ENCODE measurements around the gene HOXB8. TPM values are rescaled to one million over a fixed set of nuclear protein-coding genes. Genes with fewer than 3 reads are reported as not detected.

Gene HOXB8
- total RNA-seq, 2 donors from 2014 or later, result not detected

GRCh38 chr17:48630925-48631692 lies 16.0 kb upstream of the HOXB8 start:
- H3K9me3 Mint-ChIP-seq, result no peaks in the 10 kb centered on the region
- ATAC-seq (replicated peaks), result no peak
- no peak overlapping the region for H3K4me3 Mint-ChIP-seq
- no peak overlapping the region for H3K27ac Mint-ChIP-seq
- no peaks in the 10 kb centered on the region for H3K36me3 Mint-ChIP-seq (ENCODE audit: low read depth)
- H3K4me1 Mint-ChIP-seq, result peaks cover 9% of the 10 kb centered on the region
- H3K27me3 Mint-ChIP-seq, result peaks cover 76% of the 10 kb centered on the region

GRCh38 chr17:48630009-48630924 lies 15.2 kb upstream of the HOXB8 start:
- ATAC-seq (replicated peaks), result no peak
- Mint-ChIP-seq H3K27me3 (peaks cover 74% of the 10 kb centered on the region), H3K4me1 (peaks cover 9% of the 10 kb centered on the region), H3K4me3 (no peak overlapping the region), H3K27ac (no peak overlapping the region), H3K36me3 (ENCODE audit: low read depth) (no peaks in the 10 kb centered on the region), H3K9me3 (no peaks in the 10 kb centered on the region)

GRCh38 chr17:48629411-48629759 lies 14.3 kb upstream of the HOXB8 start:
- Mint-ChIP-seq H3K4me3 (no peak overlapping the region), H3K4me1 (peaks cover 9% of the 10 kb centered on the region), H3K9me3 (no peaks in the 10 kb centered on the region), H3K27ac (no peak overlapping the region), H3K27me3 (peaks cover 68% of the 10 kb centered on the region), H3K36me3 (ENCODE audit: low read depth) (no peaks in the 10 kb centered on the region)
- ATAC-seq (replicated peaks), result no peak

- no peak for ATAC-seq (replicated peaks)
- Mint-ChIP-seq H3K27me3 (peaks cover 72% of the 10 kb centered on the region), H3K27ac (no peak overlapping the region), H3K4me1 (peaks cover 9% of the 10 kb centered on the region), H3K36me3 (ENCODE audit: low read depth) (no peaks in the 10 kb centered on the region), H3K9me3 (no peaks in the 10 kb centered on the region), H3K4me3 (no peak overlapping the region)
Measured at GRCh38 chr17:48628649-48629410, 13.7 kb upstream of the HOXB8 start.

GRCh38 chr17:48627623-48628521 lies 12.8 kb upstream of the HOXB8 start:
- H3K27me3 Mint-ChIP-seq, result peaks cover 78% of the 10 kb centered on the region

GRCh38 chr17:48627118-48627597 lies 12.1 kb upstream of the HOXB8 start:
- H3K27ac Mint-ChIP-seq, result peak overlapping the region; percentile 28
- no peaks in the 10 kb centered on the region for H3K36me3 Mint-ChIP-seq (ENCODE audit: low read depth)
- peaks cover 9% of the 10 kb centered on the region for H3K4me1 Mint-ChIP-seq
- H3K27me3 Mint-ChIP-seq, result peaks cover 78% of the 10 kb centered on the region
- H3K9me3 Mint-ChIP-seq, result no peaks in the 10 kb centered on the region
- H3K4me3 Mint-ChIP-seq, result peak overlapping the region; percentile 79
- no peak for ATAC-seq (replicated peaks)

More at GRCh38 chr17:48627623-48628521, 12.8 kb upstream of the HOXB8 start:
- ATAC-seq (replicated peaks), result no peak
- no peak overlapping the region for H3K27ac Mint-ChIP-seq
- H3K9me3 Mint-ChIP-seq, result no peaks in the 10 kb centered on the region
- no peaks in the 10 kb centered on the region for H3K36me3 Mint-ChIP-seq (ENCODE audit: low read depth)
- no peak overlapping the region for H3K4me3 Mint-ChIP-seq
- peaks cover 9% of the 10 kb centered on the region for H3K4me1 Mint-ChIP-seq

- Mint-ChIP-seq H3K4me3 (peak within 1 kb of the TSS; percentile 79), H3K36me3 (ENCODE audit: low read depth) (no peaks in the 10 kb centered on the region), H3K9me3 (no peaks in the 10 kb centered on the region), H3K27me3 (peaks cover 80% of the 10 kb centered on the region), H3K4me1 (peaks cover 9% of the 10 kb centered on the region), H3K27ac (peak within 1 kb of the TSS; percentile 28)
- ATAC-seq (replicated peaks), result peak; percentile 66
Measured at GRCh38 chr17:48626245-48627117, 11.4 kb upstream of the HOXB8 start, which contains the start of gene HOXB9. Gene HOXB9 (minus strand): TSS chr17:48626358. CDS start chr17:48626269, 89 bp downstream.

GRCh38 chr17:48625495-48626244 lies 10.6 kb upstream of the HOXB8 start:
- ATAC-seq (replicated peaks), result peak; percentile 78
- Mint-ChIP-seq H3K27ac (no peak overlapping the region), H3K4me3 (peak overlapping the region; percentile 79), H3K27me3 (peaks cover 81% of the 10 kb centered on the region), H3K4me1 (peaks cover 9% of the 10 kb centered on the region), H3K36me3 (ENCODE audit: low read depth) (no peaks in the 10 kb centered on the region), H3K9me3 (no peaks in the 10 kb centered on the region)

- H3K4me3 Mint-ChIP-seq, result peak overlapping the region; percentile 79
- H3K9me3 Mint-ChIP-seq, result no peaks in the 10 kb centered on the region
- H3K27ac Mint-ChIP-seq, result no peak overlapping the region
- peaks cover 76% of the 10 kb centered on the region for H3K27me3 Mint-ChIP-seq
- peaks cover 9% of the 10 kb centered on the region for H3K4me1 Mint-ChIP-seq
- H3K36me3 Mint-ChIP-seq (ENCODE audit: low read depth), result no peaks in the 10 kb centered on the region
- ATAC-seq (replicated peaks), result peak; percentile 11
Measured at GRCh38 chr17:48624544-48625494, 9.7 kb upstream of the HOXB8 start.

GRCh38 chr17:48624118-48624517 lies 9.0 kb upstream of the HOXB8 start:
- no peak for ATAC-seq (replicated peaks)
- H3K4me3 Mint-ChIP-seq, result peak overlapping the region; percentile 42
- H3K9me3 Mint-ChIP-seq, result no peaks in the 10 kb centered on the region
- H3K4me1 Mint-ChIP-seq, result peaks cover 9% of the 10 kb centered on the region
- H3K27ac Mint-ChIP-seq, result no peak overlapping the region
- H3K27me3 Mint-ChIP-seq, result peaks cover 74% of the 10 kb centered on the region
- no peaks in the 10 kb centered on the region for H3K36me3 Mint-ChIP-seq (ENCODE audit: low read depth)

GRCh38 chr17:48623583-48623982 lies 8.5 kb upstream of the HOXB8 start:
- Mint-ChIP-seq H3K27ac (no peak overlapping the region), H3K36me3 (ENCODE audit: low read depth) (no peaks in the 10 kb centered on the region), H3K9me3 (no peaks in the 10 kb centered on the region), H3K4me3 (no peak overlapping the region), H3K27me3 (peaks cover 76% of the 10 kb centered on the region), H3K4me1 (peaks cover 9% of the 10 kb centered on the region)
- no peak for ATAC-seq (replicated peaks)

Data from activated T-helper 17 cell treated with anti-CD3 and anti-CD28 coated beads, Interleukin-2, amount 50 U/mL, for 72 hours (primary cell).